Stimulated activated naive CD8-positive, alpha-beta T cell treated with anti-CD3 and anti-CD28 coated beads, Interleukin-15, Interleukin-2, amounts not matched to agents 100 U/mL and 50 U/mL, for 24 hours (primary cell): ENCODE data around the gene CCN6.
A peak's percentile ranks its signal among the peaks of the same experiment; 100 is the strongest.
"Not testable (repeated sequence)": the region's sequence is repeated elsewhere in the genome, so short reads cannot be mapped to it uniquely, and the experiment has no call there.

Experiments used
- ATAC-seq: fragments of 150-1000 bp; cut with Tn5 transposase; one replicate; pipeline ENCODE4 v1.10.0; 2021
- DNase-seq: peaks from one replicate; pipeline ENCODE4 v3.0.0; 2021

Gene CCN6

GRCh38 chr6:112030206-112030960, 23.5 kb upstream of the CCN6 start:
- DNase-seq (no peak), ATAC-seq (no peak)

GRCh38 chr6:112030961-112031660, 22.8 kb upstream of the CCN6 start:
- ATAC-seq (no peak), DNase-seq (no peak)

GRCh38 chr6:112031960-112032359, 21.9 kb upstream of the CCN6 start:
- DNase-seq (no peak), ATAC-seq (no peak)

GRCh38 chr6:112032728-112033127, 21.2 kb upstream of the CCN6 start:
- ATAC-seq (no peak), DNase-seq (no peak)

GRCh38 chr6:112033791-112034615, 19.9 kb upstream of the CCN6 start:
- DNase-seq (no peak), ATAC-seq (no peak)

GRCh38 chr6:112034616-112034995, 19.3 kb upstream of the CCN6 start:
- no peak for ATAC-seq
- DNase-seq: no peak

GRCh38 chr6:112036088-112036637, 17.7 kb upstream of the CCN6 start:
- peak; percentile 47 for ATAC-seq
- no peak for DNase-seq

GRCh38 chr6:112037783-112038216, 16.1 kb upstream of the CCN6 start:
- DNase-seq: peak; percentile 54
- peak; percentile 61 for ATAC-seq

- ATAC-seq (no peak), DNase-seq (no peak)
Observed at GRCh38 chr6:112038268-112038667, 15.6 kb upstream of the CCN6 start.

GRCh38 chr6:112038756-112039430, 15.0 kb upstream of the CCN6 start:
- DNase-seq (no peak), ATAC-seq (no peak)

- no peak for DNase-seq
- no peak for ATAC-seq
Observed at GRCh38 chr6:112039431-112039770, 14.5 kb upstream of the CCN6 start.

- no peak for ATAC-seq
- DNase-seq: no peak
Observed at GRCh38 chr6:112040956-112041355, 12.9 kb upstream of the CCN6 start.

GRCh38 chr6:112041535-112041934, 12.4 kb upstream of the CCN6 start:
- DNase-seq (no peak), ATAC-seq (no peak)

- ATAC-seq (peak; percentile 93), DNase-seq (peak; percentile 97)
Observed at GRCh38 chr6:112043032-112044007, 10.6 kb upstream of the CCN6 start.

GRCh38 chr6:112044196-112044595, 9.7 kb upstream of the CCN6 start:
- no peak for DNase-seq
- ATAC-seq: no peak

GRCh38 chr6:112044856-112045255, 9.0 kb upstream of the CCN6 start:
- DNase-seq: no peak
- no peak for ATAC-seq

- not testable (repeated sequence) for DNase-seq, ATAC-seq
Observed at GRCh38 chr6:112047523-112047922, 6.4 kb upstream of the CCN6 start.

GRCh38 chr6:112049026-112049799, 4.7 kb upstream of the CCN6 start:
- ATAC-seq: peak; percentile 56
- DNase-seq: no peak

- no peak for DNase-seq
Observed at GRCh38 chr6:112049996-112050395, 3.9 kb upstream of the CCN6 start.

GRCh38 chr6:112050429-112050828, 3.5 kb upstream of the CCN6 start:
- DNase-seq (no peak), ATAC-seq (no peak)

More at GRCh38 chr6:112049996-112050395, 3.9 kb upstream of the CCN6 start:
- no peak for ATAC-seq
